Measurements from ENCODE around the gene TPBGL.

Gene TPBGL

DNA sequence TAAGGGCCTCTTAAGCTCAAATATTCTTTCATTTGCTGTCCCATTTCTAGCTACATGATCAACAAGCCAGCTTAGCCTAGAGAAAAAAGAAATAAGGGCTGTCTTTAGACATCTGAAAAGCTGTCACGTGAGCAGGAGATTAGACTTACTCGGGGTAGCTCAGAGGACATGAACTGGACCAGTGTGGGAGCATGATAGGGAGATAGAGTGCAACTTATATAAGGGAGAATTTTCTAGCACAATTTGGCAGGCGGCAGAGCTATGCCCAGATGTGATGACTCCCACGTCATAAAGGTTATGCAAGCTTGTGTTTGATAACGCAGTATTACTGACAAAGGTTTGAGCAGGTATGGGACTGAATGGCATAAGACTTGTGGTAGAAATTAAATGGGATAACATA, 28.2 kb upstream of the TPBGL start:
- no peak for DNase-seq (ENCODE audit: low read depth in 2 of 2)

DNA sequence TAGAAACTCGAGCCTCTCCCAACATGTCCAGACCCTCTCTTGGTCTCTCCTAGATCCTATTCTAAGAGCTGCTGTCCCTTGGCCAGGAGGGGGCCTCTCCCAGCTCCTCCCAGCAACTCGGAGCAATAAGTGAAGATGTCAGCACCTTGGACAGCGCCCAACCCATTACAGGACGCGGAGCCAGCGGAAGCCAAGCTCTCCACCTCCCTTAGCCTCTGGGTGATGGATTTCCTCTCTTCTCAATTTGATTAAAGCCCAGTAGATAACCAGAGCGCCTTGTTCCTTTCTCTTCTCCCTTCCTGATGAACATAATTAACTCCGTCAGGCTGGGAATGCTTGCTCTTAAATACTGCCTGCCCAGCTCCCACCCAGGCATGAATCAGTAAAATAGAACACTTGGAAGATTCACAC, 26.2 kb upstream of the TPBGL start:
- peak; percentile 51 to 53 for DNase-seq (ENCODE audit: low read depth in 2 of 2)

DNA sequence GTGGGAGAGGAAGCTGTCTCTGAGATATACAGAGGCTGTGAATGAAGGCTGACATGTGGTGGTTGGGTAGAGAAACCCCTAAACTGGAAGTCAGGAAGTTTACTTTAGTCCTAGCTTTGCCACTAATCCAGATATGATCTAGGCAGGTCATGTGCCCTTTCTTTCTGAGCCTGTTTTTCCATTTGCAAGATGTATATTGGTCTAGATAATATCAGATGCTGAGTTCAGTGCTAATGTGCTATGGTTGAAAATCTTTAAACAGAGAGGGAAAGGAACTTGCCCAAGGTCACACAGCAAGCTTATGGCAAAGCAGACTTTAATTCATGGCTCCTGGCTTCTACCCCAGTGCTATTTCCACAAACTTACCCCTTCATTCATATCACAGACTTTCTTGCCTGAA, 25.7 kb upstream of the TPBGL start:
- DNase-seq (ENCODE audit: low read depth in 2 of 2): no peak

DNA sequence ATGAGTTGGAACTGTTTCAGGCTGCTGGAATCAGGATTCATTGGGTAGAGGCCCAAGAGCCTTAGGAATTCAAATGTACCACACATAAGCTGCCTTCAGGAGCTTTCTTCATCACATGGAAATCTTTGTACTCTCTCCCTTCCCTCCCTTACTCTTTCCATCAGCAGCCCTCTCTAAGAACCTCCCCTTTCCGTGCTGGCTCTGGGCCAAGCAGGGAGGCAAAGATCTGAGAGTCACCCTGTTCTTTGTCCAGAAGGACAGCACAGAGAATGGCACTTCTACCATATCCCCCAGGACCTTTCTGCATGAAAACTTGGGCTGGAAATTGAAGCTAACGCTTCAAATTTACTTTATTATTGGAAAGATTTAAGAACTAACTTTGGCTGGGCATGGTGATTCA, 20.7 kb upstream of the TPBGL start:
- DNase-seq (ENCODE audit: low read depth in 2 of 2): no peak

DNA sequence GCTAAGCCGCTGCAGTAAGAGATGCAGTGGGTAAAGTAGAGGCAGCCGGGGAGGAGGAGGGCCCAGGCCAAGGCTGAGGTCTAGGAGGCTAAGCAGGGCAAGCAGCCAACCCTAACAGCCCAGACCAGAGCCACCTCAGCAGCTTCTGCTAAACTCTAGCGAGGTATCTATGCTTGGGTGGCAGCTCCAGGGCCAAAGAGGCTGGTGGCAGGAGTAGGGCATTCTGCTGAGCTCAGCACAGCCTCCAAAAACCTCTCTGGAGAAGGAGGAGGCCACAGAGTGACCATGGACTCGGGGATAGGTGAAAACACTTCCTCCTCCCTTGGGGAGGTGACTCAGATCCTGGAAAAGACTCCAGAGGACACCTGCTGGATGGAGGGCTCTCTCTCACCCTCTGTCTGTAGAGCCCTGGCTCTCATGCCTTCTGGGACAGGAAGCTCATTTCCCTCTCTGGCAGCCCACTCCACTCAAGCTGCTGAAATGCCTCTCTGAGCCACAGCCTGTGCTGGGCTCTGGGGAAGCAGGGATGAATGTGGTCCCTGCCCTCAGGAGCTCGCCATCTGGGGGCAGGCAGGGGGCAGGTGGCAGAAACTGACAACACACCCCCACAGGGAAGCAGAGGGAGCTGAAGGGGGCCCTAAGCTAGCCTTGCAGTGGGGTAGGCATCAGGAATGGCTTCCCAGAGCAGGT, 16.5 kb upstream of the TPBGL start:
- DNase-seq (ENCODE audit: low read depth in 2 of 2): no peak

DNA sequence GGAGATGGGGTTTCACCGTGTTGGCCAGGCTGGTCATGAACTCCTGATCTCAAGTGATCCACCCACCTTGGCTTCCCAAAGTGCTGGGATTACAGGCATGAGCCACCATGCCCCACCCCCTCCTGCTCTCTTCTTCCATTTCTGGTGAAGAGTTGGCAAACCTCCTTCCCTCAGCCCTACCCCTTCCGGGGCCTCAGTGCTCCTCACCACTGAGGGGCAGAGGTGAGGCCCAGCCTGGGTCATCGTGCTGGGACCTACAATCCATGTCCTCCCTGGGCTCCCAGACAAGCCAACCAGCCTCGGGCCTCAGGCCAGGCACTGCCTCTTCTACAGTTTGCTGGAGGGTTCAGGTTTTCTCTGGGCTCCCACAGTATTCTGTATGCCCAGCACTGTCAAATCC, 14.8 kb upstream of the TPBGL start:
- no peak for DNase-seq (ENCODE audit: low read depth in 2 of 2)

DNA sequence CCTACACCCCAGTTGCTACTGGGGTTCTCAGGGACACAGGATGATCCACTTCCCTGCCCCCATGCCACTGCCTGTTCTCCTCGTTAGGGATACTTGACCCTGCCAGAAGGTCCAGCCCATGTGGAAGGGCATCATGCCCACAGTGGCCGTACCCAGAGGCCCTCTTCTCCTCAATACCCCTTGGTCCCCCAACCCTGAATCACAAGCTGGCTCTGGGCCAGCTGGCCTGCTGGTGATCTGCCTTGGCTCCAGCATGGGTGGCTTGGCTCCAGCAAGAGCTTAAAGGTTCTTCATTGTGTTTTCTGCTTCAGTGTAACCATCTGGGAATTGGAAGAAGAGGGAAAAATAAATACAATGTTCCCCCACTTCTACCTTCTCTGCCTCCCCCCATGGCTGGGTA, 11.1 kb upstream of the TPBGL start:
- no peak for DNase-seq (ENCODE audit: low read depth in 2 of 2)

DNA sequence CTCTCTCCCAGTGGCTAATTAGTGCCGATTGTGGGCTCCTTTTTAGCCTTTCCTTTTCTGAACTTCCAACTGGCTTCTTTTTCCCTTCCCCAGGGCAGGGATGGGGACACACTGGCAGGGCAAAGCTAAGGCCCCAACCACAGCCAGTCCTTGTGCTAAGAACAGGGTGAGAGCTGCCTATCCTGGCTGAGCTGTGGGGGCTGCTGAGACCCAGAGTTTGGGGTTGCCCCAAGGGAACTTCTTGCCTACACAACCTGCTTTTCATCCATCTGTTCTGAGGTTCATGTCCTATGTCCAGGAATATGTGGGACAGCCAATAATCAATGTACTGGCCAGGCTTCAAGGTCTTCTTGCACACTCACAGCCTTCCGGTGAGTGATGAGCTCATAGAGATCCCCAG, 10.0 kb upstream of the TPBGL start:
- no peak for DNase-seq (ENCODE audit: low read depth in 2 of 2)

DNA sequence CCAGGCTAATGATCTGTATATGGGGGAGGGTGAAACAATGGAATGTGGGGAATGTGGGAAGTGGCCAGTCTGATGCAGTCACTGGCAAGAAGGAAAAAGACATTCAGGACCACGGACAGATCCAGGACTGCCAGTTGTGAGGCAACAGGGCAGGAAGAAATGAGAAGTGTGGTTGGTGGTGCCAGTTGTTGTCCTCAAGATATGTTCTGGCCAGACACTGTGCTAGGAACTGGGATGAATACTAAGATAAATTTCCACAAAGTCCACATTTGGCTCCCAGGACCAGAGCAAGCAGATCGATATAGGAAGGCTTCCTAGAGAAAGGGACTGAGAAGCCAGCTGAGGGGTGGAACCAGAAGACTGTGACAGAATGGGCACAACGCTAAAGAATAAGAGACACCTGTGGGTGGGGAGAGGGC, 6.8 kb upstream of the TPBGL start:
- DNase-seq (ENCODE audit: low read depth in 2 of 2): peak; percentile 21 to 30

DNA sequence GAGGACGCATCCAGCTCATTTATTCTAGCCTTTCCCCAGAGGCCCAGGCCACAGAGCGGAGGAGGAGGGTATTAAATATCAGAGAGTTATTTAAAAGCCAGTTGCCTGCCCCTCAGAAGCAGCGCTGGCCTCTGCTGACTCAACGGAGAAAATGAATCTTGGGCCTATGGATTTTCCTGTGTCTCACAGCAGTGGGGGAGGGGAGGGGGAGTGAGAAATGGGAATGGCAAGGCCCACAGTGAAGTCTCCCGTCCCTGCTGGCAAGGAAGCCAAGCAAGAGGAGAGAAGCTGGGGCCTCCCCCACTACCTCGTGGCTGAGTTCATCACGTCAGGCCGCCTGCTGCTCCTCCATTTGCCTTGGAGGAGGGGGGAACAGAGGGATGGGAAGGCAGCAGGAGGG, 4.5 kb upstream of the TPBGL start:
- no peak for DNase-seq (ENCODE audit: low read depth in 2 of 2)

DNA sequence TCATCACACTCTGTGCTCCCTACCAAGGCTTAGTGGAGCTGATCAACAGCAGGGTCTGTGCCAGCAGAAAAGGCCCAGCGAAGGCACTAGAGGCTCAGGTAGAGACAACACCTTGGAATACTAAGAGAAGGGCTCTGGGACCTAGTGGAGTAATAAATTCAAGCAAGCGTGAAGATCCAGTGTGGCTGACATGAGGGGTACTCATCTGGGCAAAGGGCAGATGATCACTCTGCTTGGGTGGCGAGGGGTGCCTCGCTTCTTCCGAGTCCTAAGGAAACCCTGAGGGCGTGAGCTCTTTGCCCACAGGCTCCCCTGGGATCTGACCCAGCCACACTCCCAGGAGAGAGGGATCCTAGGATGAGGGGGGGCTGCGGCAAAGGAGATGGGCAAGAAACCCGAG, 3.5 kb upstream of the TPBGL start:
- DNase-seq (ENCODE audit: low read depth in 2 of 2): no peak

DNA sequence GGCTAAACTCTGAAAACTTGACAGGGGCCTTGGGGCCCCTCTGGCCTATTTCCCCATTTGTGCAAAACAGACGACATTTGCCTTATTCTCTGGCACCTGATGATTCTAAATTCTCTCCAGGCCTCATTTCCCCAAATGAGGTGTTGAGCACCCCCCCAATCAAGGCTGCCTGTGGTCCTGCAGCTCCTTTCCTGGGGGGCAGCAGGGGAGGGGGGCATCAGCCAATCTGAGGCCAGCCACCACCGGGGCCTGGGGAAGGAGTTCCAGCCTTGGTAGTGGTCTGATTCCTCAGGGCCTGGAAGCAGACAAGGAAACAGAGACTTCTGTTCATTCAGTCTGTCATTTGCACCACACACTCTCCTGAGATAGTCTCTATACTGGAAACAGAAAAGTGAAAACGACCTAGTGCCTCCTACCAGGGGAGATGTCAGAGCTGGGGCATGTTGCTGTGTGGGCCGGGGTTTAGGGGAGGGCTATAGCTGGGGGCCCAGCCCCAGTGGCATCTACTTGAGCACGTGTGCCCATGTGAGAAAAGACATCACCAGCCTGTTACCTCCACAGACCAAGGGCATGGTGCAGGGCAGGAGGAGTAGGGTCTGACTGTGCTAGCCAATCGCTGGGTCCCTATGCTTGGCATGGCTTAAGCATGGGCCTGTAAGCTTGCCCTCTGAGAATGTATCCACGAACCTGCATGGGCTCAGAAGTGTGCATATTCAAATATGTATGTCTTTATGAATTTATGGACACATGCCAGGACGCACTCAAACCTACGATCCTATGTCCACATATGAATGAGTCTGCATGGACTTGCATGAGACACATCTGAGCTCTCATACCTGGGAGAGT, 1.8 kb upstream of the TPBGL start:
- DNase-seq (ENCODE audit: low read depth in 2 of 2): no peak

DNA sequence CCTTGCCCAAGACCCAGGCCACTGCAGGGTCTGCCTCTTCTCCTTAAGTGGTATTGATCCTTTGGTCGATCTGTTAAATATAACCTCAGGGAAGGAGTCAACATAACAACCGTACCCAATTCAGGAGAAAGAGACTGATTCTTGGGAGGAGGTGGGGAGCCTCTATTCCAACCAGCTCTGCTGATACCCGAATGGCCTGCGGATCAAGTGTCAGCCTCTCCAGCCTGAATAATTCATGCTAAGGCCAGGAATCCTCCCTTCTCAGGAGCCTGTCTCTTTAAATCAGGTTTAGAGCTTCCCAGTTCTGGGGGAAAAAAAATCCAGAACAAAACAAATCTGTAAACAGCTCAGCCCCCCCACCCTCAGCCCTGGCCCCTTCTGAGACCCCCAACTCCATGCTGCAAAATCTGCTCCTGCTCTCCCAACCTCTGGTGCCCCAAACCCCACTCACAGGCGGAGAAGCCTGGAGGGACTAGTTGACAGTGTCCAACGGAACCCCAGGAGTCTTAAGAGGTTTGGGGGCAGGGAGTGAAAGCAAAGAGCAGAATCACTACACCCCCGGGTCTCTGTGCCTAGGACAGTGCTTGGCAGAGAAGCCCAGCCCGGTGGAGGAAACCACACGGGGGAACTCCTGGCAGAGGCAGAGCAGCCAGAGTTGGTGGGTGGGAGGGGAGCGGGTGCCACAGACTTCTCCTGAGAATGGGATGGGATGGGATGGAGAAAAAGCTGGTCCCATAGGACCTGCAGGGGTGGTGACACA, 863 bp upstream of the TPBGL start:
- no peak for DNase-seq (ENCODE audit: low read depth in 2 of 2)

DNA sequence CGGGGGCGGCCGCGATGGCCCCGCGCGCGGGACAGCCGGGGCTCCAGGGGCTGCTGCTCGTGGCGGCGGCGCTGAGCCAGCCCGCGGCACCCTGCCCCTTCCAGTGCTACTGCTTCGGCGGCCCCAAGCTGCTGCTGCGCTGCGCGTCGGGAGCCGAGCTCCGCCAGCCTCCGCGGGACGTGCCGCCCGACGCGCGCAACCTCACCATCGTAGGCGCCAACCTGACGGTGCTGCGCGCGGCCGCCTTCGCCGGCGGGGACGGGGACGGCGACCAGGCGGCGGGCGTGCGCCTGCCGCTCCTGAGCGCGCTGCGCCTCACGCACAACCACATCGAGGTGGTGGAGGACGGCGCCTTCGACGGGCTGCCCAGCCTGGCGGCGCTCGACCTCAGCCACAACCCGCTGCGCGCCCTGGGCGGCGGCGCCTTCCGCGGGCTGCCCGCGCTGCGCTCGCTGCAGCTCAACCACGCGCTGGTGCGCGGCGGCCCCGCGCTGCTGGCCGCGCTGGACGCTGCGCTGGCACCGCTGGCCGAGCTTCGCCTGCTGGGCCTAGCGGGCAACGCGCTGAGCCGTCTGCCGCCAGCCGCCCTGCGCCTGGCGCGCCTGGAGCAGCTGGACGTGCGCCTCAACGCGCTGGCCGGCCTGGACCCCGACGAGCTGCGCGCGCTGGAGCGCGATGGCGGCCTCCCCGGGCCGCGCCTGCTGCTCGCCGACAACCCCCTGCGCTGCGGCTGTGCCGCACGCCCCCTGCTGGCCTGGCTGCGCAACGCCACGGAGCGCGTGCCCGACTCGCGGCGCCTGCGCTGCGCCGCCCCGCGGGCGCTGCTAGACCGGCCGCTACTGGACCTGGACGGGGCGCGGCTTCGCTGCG, 697 bp downstream of the TPBGL start:
- DNase-seq (ENCODE audit: low read depth in 2 of 2): peak; percentile 58 to 60

DNA sequence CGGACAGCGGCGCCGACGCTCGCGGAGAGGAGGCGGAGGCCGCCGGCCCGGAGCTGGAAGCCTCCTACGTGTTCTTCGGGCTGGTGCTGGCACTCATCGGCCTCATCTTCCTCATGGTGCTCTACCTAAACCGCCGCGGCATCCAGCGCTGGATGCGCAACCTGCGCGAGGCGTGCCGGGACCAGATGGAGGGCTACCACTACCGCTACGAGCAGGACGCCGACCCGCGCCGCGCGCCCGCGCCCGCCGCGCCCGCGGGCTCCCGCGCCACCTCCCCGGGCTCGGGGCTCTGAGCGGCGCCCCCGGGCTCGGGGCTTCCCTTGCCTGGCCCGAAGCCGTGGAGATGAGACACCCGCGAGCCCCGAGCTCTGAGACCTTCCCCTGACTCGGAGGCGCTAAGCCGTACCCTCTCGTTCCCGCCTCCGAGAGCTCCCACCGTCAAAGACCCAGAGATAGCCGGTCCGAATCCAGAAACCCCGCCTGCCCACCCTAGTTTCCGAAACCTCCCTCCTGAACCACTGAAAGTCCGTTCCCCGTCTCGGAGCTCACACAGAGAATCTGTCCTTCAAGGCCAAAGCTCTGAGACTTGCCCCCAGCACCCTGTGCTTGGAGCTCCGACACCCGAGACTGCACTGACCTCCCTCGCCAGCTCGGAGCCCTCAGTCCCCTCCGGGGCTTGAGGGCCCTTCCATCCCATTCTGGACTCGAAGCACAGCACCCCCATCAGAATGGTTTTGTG, 1.5 kb downstream of the TPBGL start:
- no peak for DNase-seq (ENCODE audit: low read depth in 2 of 2)

DNA sequence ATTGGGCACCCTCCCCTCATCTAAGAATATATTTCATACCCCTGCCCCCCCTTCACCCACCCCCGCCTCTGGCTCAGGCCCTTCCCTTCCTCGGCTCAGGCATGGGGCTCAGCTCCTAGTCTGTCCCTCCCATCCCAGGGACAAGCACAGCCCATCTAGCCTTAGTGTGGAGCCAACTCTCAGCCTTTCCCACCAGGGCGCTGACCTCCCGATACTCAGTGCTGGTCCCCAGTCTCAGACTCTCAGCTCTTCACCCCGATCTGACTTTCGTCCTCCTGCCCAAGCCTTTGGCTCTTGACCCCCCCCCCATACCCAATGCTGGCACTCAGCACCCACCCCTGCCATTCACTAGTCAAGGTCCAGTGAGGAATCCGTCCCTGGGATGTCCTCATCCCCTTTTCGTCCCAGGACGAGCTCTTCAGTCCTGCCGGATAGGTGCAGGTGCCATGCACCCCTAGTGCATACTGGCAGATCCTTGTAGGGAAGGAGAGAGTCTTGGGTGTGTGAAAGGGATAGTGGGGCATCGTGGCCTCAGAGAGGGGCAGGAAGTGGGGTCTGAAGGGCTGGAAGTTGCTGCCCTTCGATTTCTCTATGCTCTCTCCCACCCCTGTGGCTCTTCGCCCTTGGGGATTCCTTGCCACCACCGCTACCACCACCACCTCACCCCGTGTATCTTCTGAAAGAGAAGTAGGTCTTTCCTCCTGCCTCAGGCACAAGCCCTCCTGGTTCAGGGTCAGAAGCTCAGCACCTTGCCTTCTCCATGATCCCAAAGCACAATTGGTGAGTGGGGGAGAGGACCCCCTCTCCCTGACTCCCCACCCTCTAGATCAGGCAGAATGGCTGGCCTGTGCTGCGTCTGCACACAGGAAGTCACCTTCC, 2.4 kb downstream of the TPBGL start:
- DNase-seq (ENCODE audit: low read depth in 2 of 2): no peak

DNA sequence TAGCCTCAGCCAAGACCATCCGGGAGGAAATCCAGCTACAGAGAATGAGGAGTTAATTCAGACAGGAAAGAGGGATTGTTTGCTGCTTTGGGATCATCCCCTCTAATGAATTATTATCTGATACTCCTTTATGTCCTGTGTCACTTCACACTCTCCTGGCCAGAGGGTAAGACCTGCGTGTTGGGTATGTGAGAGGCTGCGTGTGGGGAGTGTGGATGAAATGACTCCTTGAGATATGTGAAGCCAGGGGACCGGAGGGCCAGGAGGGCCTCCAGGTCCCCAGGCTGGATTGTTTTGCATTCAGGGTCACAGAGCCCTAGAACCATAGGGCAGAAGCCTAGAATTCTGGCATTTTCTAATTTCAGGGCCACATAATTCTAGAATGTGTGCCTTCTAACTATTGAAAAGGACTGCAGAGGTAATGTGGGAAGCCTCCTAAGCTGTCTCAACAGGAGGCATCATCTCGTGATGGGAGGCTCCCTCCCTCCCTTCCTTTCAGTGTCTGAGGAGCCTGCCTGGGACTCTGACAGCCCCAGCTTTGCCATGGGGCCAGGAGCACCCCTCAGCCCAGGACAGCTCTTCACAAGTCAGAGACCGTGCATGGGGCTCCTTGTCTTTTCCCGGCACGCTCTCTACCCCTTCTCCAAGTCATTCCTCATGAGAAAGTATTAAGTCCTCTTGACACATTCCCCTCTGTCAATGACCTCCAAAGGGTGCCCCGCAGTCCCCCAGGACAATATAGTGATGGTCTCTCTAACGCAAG, 3.7 kb downstream of the TPBGL start:
- DNase-seq (ENCODE audit: low read depth in 2 of 2): no peak

DNA sequence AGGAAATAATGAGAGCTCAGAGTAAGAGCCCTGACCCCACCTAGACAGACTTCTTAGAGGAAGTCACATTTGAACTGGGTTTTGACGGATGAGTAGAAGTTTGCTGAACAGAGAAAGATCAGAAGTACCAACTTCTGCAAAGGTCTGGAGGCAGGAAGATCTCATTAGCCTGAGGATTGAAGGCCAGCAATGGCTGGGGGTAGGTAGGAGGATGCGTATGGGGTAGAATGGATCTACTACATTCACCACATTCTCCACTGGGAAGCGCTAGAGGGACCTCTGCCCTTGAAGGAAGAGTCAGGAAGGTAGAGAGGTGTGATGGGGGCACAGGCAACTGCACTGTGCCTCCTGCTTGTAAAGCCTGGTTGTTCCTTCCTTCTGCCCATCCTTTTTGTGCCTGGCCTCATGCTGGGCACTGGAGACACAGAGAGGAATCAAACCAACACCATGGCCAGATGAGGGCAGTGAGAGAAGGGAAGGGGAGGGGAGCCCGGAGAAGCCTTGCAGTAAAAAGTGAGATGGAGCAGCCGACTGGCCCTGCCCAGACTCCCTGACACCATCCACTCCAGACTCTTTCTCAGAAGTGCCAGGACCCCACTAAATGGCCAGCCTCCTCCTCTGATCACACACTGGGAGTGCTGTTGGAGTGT, 4.9 kb downstream of the TPBGL start:
- DNase-seq (ENCODE audit: low read depth in 2 of 2): no peak

All from fibroblast of skin of left quadriceps (primary cell).